NB4 (cell line): ENCODE measurements around the gene SLC5A4.

Experiments
- DNase-seq: peaks from one replicate; pipeline ENCODE4 v3.0.0; 2010; ENCODE audit warnings: low read depth
- H3K4me3 ChIP-seq: one replicate; pipeline ENCODE4 v1.5.1; 2011; ENCODE audit warnings: mild to moderate bottlenecking, low read depth, low read length, moderate library complexity
- CTCF ChIP-seq: IDR thresholded peaks from one replicate; pipeline ENCODE4 v1.5.1; 2012; ENCODE audit warnings: low read depth, low read length
- MAX ChIP-seq: IDR thresholded peaks from 2 replicates; pipeline ENCODE4 v1.6.1; 2011; ENCODE audit warnings: low read depth, low read length
- MYC ChIP-seq: IDR thresholded peaks from 2 replicates; pipeline ENCODE4 v1.6.1; 2011; ENCODE audit warnings: low read depth, low read length
- POLR2A ChIP-seq: IDR thresholded peaks from 2 replicates; pipeline ENCODE4 v1.6.1; 2011; ENCODE audit warnings: mild to moderate bottlenecking; ENCODE audit not compliant: insufficient read length; ENCODE audit errors: extremely low read depth

SLC5A4 gene

GRCh38 chr22:32204856-32205722 is 50.1 kb downstream of the SLC5A4 start, which contains the start of gene RFPL2:
TSS of gene RFPL2 (minus strand) at chr22:32205073. CDS start at chr22:32202451, 2,622 bp downstream.
- TF ChIP-seq CTCF: no peak
- TF ChIP-seq MAX: peak; percentile 39; the same call in 1 of the 2 replicates
- TF ChIP-seq MYC: no peak
- TF ChIP-seq POLR2A: no peak
- peak; percentile 82 for DNase-seq
- peak within 1 kb of the TSS; percentile 52 for H3K4me3 ChIP-seq

GRCh38 chr22:32204040-32204855 is 50.9 kb downstream of the SLC5A4 start:
- peak; percentile 45 for DNase-seq
- H3K4me3 ChIP-seq: peak overlapping the region; percentile 52
- peak; percentile 9 for TF ChIP-seq CTCF
- TF ChIP-seq MYC: no peak
- TF ChIP-seq MAX: no peak
- no peak for TF ChIP-seq POLR2A

GRCh38 chr22:32203181-32204039 is 51.7 kb downstream of the SLC5A4 start:
- no peak for TF ChIP-seq CTCF
- no peak for TF ChIP-seq MAX
- no peak for TF ChIP-seq MYC
- TF ChIP-seq POLR2A: no peak
- peak; percentile 43 for DNase-seq
- H3K4me3 ChIP-seq: peak overlapping the region; percentile 36

GRCh38 chr22:32202539-32203180 is 52.5 kb downstream of the SLC5A4 start:
- DNase-seq: peak; percentile 66
- H3K4me3 ChIP-seq: peak overlapping the region; percentile 36
- TF ChIP-seq CTCF: peak; percentile 56
- no peak for TF ChIP-seq POLR2A
- no peak for TF ChIP-seq MYC
- no peak for TF ChIP-seq MAX

- TF ChIP-seq CTCF: no peak
- no peak for TF ChIP-seq MYC
- no peak for TF ChIP-seq MAX
- TF ChIP-seq POLR2A: no peak
- DNase-seq: no peak
- H3K4me3 ChIP-seq: no peak overlapping the region
These were observed 53.0 kb downstream of the SLC5A4 start for GRCh38 chr22:32202161-32202538.
